HCT116 (cell line): ENCODE measurements around the gene USP9Y.

Source experiments
- CEBPB ChIP-seq: IDR thresholded peaks from 2 replicates; pipeline ENCODE4 v1.6.1; 2012; ENCODE audit warnings: low read depth
- EGR1 ChIP-seq: IDR thresholded peaks from 2 replicates; pipeline ENCODE4 v1.6.1; 2012; ENCODE audit warnings: low read depth
- ELF1 ChIP-seq: IDR thresholded peaks from 2 replicates; pipeline ENCODE4 v1.6.1; 2012; ENCODE audit warnings: low read depth, borderline replicate concordance
- EZH2 ChIP-seq: fragments of 200-600 bp; sonication (generic); IDR thresholded peaks from 2 replicates; pipeline ENCODE4 v1.6.1; 2017; ENCODE audit warnings: antibody characterized with exemption, mixed run types
- JUND ChIP-seq: IDR thresholded peaks from 2 replicates; pipeline ENCODE4 v1.6.1; 2012
- POLR2A ChIP-seq: IDR thresholded peaks from 2 replicates; pipeline ENCODE4 v1.7.0; 2011; ENCODE audit warnings: borderline replicate concordance; ENCODE audit not compliant: insufficient read depth, insufficient read length; ENCODE audit errors: extremely low read depth
- POLR2AphosphoS5 ChIP-seq: IDR thresholded peaks from 2 replicates; pipeline ENCODE4 v1.6.1; 2011; ENCODE audit warnings: mild to moderate bottlenecking, low read depth, low read length, moderate library complexity
- RAD21 ChIP-seq: IDR thresholded peaks from 2 replicates; pipeline ENCODE4 v1.6.1; 2012; ENCODE audit warnings: low read depth, mild to moderate bottlenecking
- SP1 ChIP-seq: IDR thresholded peaks from 2 replicates; pipeline ENCODE4 v1.6.1; 2012; ENCODE audit warnings: low read depth
- YY1 ChIP-seq: IDR thresholded peaks from 2 replicates; pipeline ENCODE4 v1.6.1; 2011; ENCODE audit warnings: low read length, low read depth, moderate library complexity, mild to moderate bottlenecking; ENCODE audit not compliant: insufficient replicate concordance; ENCODE audit errors: extremely low read depth
- ZFX ChIP-seq: fragments of 450-650 bp; IDR thresholded peaks from 2 replicates; pipeline ENCODE4 v1.6.1; 2017
- ZNF274 ChIP-seq: fragments of 200-500 bp; sonication (Bioruptor generic); IDR thresholded peaks from 2 replicates; pipeline ENCODE4 v1.6.1; 2014; ENCODE audit warnings: mild to moderate bottlenecking, low read depth, low read length, inconsistent platforms
- TF ChIP-seq, protein P1 (sequence below), 3 experiments: fragments of 200-600 bp in 1 of 3; sonication (generic) in 1 of 3; IDR thresholded peaks in 2 of 3; conservative IDR thresholded peaks in 1 of 3; 2 replicates each; pipeline ENCODE4 v1.5.1; 2012 to 2017; ENCODE audit warnings: low read depth in 2 of 3, low read length in 2 of 3, antibody characterized with exemption in 1 of 3, borderline replicate concordance in 1 of 3, control low read depth in 1 of 3, mild to moderate bottlenecking in 1 of 3, mixed read lengths in 1 of 3, mixed run types in 1 of 3, moderate library complexity in 1 of 3; ENCODE audit not compliant: insufficient read depth in 1 of 3
- TF ChIP-seq, protein P2 (sequence below): IDR thresholded peaks from 2 replicates; pipeline ENCODE4 v1.6.1; 2012; ENCODE audit warnings: low read depth

DNA sequence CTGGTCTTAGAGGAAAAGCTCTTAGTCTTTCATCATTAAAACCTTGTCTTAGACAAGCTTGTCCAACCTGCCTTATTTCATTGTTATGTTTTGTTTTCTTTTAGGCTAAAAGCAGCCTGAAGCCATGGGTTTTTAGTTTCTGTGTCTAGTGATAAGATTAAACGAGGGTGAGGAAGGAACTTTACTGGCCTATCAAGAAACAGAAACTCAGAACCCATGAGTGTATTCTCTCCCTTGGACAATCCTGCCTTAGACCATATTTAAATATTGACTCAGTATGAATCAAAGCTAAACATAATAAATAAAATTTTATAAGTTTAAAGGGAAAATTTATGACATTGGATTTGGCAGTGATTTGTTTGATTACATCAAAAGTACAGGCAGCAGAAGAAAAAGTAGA, 122.4 kb downstream of the USP9Y start:
- TF ChIP-seq, protein P1, sequence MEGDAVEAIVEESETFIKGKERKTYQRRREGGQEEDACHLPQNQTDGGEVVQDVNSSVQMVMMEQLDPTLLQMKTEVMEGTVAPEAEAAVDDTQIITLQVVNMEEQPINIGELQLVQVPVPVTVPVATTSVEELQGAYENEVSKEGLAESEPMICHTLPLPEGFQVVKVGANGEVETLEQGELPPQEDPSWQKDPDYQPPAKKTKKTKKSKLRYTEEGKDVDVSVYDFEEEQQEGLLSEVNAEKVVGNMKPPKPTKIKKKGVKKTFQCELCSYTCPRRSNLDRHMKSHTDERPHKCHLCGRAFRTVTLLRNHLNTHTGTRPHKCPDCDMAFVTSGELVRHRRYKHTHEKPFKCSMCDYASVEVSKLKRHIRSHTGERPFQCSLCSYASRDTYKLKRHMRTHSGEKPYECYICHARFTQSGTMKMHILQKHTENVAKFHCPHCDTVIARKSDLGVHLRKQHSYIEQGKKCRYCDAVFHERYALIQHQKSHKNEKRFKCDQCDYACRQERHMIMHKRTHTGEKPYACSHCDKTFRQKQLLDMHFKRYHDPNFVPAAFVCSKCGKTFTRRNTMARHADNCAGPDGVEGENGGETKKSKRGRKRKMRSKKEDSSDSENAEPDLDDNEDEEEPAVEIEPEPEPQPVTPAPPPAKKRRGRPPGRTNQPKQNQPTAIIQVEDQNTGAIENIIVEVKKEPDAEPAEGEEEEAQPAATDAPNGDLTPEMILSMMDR (IDR thresholded peaks at IDR 0.05 in 2 of 3, conservative IDR thresholded peaks at IDR 0.05 in 1 of 3; ENCODE audit: borderline replicate concordance in 1 of 3, insufficient read depth in 1 of 3, low read depth in 2 of 3, low read length in 2 of 3) = no peak
- no peak for TF ChIP-seq RAD21
- no peak for TF ChIP-seq POLR2A
- TF ChIP-seq YY1 = no peak
- no peak for TF ChIP-seq ZNF274
- no peak for TF ChIP-seq SP1
- TF ChIP-seq, protein P2, sequence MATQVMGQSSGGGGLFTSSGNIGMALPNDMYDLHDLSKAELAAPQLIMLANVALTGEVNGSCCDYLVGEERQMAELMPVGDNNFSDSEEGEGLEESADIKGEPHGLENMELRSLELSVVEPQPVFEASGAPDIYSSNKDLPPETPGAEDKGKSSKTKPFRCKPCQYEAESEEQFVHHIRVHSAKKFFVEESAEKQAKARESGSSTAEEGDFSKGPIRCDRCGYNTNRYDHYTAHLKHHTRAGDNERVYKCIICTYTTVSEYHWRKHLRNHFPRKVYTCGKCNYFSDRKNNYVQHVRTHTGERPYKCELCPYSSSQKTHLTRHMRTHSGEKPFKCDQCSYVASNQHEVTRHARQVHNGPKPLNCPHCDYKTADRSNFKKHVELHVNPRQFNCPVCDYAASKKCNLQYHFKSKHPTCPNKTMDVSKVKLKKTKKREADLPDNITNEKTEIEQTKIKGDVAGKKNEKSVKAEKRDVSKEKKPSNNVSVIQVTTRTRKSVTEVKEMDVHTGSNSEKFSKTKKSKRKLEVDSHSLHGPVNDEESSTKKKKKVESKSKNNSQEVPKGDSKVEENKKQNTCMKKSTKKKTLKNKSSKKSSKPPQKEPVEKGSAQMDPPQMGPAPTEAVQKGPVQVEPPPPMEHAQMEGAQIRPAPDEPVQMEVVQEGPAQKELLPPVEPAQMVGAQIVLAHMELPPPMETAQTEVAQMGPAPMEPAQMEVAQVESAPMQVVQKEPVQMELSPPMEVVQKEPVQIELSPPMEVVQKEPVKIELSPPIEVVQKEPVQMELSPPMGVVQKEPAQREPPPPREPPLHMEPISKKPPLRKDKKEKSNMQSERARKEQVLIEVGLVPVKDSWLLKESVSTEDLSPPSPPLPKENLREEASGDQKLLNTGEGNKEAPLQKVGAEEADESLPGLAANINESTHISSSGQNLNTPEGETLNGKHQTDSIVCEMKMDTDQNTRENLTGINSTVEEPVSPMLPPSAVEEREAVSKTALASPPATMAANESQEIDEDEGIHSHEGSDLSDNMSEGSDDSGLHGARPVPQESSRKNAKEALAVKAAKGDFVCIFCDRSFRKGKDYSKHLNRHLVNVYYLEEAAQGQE = no peak
- no peak for TF ChIP-seq ZFX
- no peak for TF ChIP-seq EZH2
- no peak for TF ChIP-seq POLR2AphosphoS5
- TF ChIP-seq EGR1 = no peak
- TF ChIP-seq CEBPB = no peak
- TF ChIP-seq JUND = no peak
- no peak for TF ChIP-seq ELF1
